HepG2 (cell line): Measurements from ENCODE around the gene DSTYK.
A peak's percentile ranks its signal among the peaks of the same experiment; 100 is the strongest.

Experiments used
- FOSL2 ChIP-seq: sonication (generic); formaldehyde crosslinking; IDR thresholded peaks from 2 replicates; pipeline ENCODE4 v1.4.0; 2020; ENCODE audit warnings: missing genetic modification reagents
- JDP2 ChIP-seq: sonication (generic); formaldehyde crosslinking; IDR thresholded peaks from 2 replicates; pipeline ENCODE4 v1.8.1; 2022; ENCODE audit warnings: missing genetic modification reagents, borderline replicate concordance
- TCF7 ChIP-seq: sonication (generic); IDR thresholded peaks from 2 replicates; pipeline ENCODE4 v1.6.1; 2016; ENCODE audit warnings: antibody characterized with exemption, low read depth

GRCh38 chr1:205211169-205211838 is at the start of gene DSTYK:
- TF ChIP-seq TCF7 (no peak), FOSL2 (CRISPR knock-in tag) (peak; percentile 72), JDP2 (CRISPR knock-in tag) (peak; percentile 49; the same call in 1 of the 2 replicates)
